Stimulated activated CD8-positive, alpha-beta memory T cell treated with anti-CD3 and anti-CD28 coated beads, Interleukin-15, amount 100 ng/mL, for 1 hour (primary cell): ENCODE data around the gene CYSRT1.
A peak's percentile ranks its signal among the peaks of the same experiment; 100 is the strongest.

Experiments
- DNase-seq: peaks from one replicate; pipeline ENCODE4 v3.0.0-alpha.2; 2020; ENCODE audit warnings: low read depth

CYSRT1 gene

GRCh38 chr9:137212520-137212919 lies 12.5 kb upstream of the CYSRT1 start:
- no peak for DNase-seq

GRCh38 chr9:137213160-137214060 lies 11.6 kb upstream of the CYSRT1 start:
- DNase-seq: no peak

DNA sequence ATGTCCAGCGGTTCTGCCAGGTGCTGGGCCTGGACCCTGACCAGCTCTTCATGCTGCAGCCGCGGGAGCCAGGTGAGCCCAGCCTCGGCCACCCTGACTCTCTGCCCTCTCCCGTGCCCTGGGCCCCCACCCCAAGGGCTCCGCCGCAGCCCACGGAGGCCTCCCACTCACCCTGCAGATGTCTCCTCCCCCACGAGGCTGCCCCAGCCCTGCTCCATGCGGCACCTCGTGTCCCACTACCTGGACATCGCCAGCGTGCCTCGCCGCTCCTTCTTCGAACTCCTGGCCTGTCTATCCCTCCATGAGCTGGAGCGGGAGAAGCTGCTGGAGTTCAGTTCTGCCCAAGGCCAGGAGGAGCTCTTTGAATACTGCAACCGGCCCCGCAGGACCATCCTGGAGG lies 10.4 kb upstream of the CYSRT1 start:
- DNase-seq: no peak

DNA sequence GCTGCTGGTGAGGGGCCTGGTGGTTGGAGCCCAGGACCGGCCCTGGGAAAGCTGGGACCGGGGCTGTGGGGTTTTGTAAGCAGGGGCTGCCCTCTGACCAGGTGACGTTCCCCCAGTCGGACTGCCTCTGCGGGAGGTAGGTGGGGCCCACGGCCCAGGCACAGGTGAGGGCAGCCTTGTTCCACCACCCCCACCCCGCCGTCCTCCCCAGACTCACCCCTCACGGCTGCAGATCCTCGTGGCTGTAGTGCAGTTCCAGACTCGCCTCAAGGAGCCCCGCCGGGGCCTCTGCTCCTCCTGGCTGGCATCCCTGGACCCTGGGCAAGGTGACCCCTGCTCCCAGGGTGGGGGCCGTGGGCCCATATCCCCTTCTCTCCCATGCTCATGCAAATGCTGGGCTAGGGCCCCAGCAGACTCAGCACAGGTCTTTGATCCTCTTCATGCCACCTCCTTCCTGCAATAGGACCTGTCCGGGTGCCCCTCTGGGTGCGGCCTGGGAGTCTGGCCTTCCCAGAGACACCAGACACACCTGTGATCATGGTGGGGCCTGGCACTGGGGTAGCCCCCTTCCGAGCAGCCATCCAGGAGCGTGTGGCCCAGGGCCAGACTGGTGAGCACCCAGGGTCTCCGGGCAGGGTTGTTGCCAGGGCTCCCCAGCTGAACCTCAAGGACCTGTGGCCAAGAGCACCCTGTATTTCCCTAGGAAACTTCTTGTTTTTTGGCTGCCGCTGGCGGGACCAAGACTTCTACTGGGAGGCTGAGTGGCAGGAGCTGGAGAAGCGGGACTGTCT lies 9.6 kb upstream of the CYSRT1 start:
- DNase-seq: no peak

GRCh38 chr9:137216188-137216965 lies 8.6 kb upstream of the CYSRT1 start:
- no peak for DNase-seq

GRCh38 chr9:137217276-137218211 lies 7.4 kb upstream of the CYSRT1 start:
- DNase-seq: no peak

GRCh38 chr9:137218212-137218753 lies 6.7 kb upstream of the CYSRT1 start:
- no peak for DNase-seq

GRCh38 chr9:137218754-137219271 lies 6.2 kb upstream of the CYSRT1 start:
- no peak for DNase-seq

GRCh38 chr9:137219757-137220316 lies 5.1 kb upstream of the CYSRT1 start:
- no peak for DNase-seq

DNA sequence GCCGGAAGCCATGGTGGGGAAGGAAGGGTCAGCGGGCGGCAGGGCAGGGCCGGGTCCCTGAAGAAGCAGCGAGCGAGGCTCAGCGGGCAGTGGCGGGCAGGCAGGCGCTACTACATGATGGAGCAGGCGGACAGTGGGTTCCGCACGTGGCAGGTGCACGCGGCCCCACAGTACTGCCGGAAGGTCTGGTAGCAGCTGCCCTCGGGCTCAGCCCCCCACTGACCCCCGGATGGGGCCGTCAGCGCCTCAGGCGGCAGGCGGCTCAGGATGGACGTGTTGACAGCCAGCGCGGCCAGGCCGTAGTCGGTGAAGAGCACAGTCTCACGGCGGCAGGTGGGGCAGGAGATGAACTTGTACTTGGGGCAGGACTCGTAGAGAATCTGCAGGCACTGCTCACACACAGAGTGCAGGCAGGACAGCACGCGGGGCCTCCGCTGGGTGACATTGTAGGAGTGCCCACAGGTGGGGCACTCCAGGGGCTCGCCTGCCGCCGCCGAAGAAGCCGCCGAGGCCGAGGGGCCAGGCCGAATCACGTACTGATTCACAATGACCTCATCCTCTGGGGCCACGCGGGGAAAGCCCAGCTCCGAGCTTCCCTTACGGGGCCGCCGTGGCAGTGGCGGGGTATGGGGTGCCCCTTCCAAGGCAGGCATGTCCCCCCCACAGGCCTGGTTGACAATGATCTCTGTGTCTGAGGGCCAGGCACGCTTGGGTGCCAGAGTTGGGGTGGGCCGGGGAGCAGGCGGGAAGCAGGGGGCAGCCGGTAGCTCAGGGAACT lies 4.5 kb upstream of the CYSRT1 start:
- no peak for DNase-seq

- no peak for DNase-seq
Measured at GRCh38 chr9:137221095-137221505, 3.9 kb upstream of the CYSRT1 start.

DNA sequence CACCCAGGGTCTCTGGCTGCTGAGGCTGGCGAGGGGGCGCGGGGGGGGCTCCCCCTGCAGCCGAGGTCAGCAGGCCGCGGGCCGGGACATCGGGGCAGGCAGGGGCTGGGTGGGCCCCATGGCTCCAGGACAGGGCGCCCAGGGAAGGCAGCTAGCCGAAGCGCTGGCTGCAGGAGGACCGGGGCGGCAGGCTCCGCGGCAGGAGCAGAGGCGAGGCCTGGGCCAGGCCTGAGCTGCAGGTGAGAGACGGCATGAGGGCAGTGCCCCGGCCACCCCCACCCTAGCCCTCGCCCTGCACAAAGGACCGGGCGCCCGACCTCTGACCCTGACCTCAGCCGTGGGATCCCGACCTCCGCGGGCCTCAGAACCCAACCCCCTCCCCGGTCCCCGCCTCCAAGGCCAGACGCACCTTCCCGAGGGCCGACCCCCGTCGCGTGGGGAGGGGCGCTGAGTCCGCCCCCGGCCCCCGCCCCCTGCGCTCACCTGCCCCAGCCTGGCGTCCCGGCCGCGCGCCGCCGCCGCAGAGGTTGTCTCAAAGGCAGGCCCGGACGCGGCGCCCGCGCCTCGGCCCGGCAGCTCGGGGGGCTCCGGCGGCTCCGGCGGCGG lies 3.4 kb upstream of the CYSRT1 start:
- DNase-seq: no peak

DNA sequence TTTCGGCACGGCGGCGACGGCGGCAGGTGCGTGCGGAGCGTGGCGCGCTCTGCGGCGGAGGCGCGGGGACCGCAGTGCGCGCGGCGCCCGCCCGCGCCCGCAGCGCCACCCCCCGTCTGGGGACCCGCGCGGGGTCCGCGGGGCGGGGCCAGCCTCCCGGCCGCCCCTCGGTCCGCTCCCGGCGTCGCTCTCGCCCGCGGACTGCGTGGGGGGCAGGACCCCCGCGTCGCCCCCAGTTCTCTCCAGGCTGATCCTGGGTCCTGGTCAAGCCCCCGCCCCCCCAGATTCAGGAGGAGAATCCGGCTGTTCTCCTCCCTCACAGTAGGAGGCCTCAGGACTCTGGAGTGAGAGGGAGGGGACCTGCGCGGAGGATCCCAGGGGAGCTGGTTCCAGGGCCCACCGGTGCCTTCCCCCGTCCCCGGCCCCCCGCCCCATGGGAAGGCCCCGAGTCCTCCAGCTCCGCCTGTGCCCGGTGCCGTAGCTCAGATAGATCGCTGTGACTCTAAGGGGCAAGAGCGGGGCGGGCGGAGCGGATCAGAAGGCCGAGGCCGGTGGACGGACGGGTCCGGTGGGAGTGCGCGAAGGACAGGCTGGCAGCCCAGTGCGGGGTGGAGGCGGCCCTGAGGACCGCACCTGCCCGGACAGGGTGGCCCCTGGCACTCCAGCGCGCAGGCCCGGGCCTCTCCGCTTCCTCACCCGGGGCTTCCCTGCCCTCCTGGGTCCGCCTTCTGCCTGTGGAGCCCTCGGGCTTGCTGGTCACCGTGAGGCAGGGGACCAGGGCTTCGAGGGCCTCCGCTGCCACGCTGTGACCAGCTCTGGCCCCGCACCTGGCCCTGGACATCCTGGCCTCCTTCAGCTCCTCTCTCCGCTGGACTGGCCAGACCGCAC lies 2.5 kb upstream of the CYSRT1 start, which contains the start of gene RNF208:
Gene RNF208 (minus strand): TSS at position 51 of the 888 bp plus-strand sequence. CDS start 1,028 bp downstream, outside the sequence.
- DNase-seq: no peak

GRCh38 chr9:137223078-137223970 lies 1.6 kb upstream of the CYSRT1 start:
- DNase-seq: peak; percentile 96

- DNase-seq: no peak
Measured at GRCh38 chr9:137225699-137226331, 841 bp downstream of the CYSRT1 start.

- no peak for DNase-seq
Measured at GRCh38 chr9:137226338-137227053, 1.5 kb downstream of the CYSRT1 start.
